ENCODE data around the gene LIN9.

LIN9 gene

DNA sequence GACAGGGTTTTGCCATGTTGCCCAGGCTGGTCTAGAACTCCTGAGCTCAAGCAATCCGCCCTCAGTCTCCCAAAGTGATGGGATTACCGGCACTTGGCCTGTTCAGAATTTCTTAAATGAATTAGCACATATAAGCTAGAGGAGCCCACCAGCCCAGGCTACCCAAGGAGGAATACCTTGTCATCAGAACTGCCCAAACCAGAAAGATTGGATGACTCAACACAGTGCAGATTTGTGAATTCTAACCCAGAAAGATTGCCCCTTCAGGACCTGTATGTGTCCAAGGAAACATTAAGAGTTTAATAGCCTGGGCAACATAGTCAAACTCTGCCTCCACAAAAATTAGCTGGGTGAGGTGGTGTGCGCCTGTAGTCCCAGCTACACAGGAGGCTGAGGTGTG is 14.0 kb upstream of the LIN9 start:
- Histone ChIP-seq H3K4me3 (ENCODE audit: insufficient read depth, low read depth, low read length, poor library complexity, severe bottlenecking) (no peak overlapping the region), H3K9me3 (ENCODE audit: control insufficient read depth, low read length) (no peaks in the 10 kb centered on the region), H3K4me1 (ENCODE audit: control insufficient read depth, insufficient read depth, low read length, poor library complexity, severe bottlenecking) (no peaks in the 10 kb centered on the region), H3K27ac (ENCODE audit: insufficient read depth, low read length, poor library complexity, severe bottlenecking) (no peak overlapping the region), H3K27me3 (replicated peaks; ENCODE audit: control insufficient read depth, insufficient read depth, low read length, poor library complexity, severe bottlenecking) (no peaks in the 10 kb centered on the region), H3K36me3 (ENCODE audit: control insufficient read depth, insufficient read depth, low read length) (no peaks in the 10 kb centered on the region)
- no peak for DNase-seq

DNA sequence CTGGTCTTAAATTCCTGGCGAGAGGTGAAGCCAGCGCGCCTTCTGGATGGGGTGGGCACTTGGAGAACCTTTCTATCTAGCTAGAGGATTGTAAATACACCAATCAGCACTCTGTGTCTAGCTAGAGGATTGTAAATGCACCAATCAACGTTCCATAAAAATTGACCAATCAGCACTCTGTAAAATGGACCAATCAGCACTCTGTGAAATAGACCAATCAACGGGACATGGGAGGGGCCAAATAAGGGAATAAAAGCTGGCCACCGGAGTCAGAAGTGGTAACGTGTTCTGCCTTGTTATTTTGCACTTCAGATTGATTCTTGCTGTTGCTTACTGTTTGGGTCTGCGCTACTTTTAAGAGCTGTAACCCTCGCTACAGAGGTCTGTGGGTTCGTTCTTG is 12.0 kb upstream of the LIN9 start:
- H3K4me3 ChIP-seq (ENCODE audit: insufficient read depth, low read depth, low read length, poor library complexity, severe bottlenecking): no peak overlapping the region
- no peaks in the 10 kb centered on the region for H3K36me3 ChIP-seq (ENCODE audit: control insufficient read depth, insufficient read depth, low read length)
- no peak overlapping the region for H3K27ac ChIP-seq (ENCODE audit: insufficient read depth, low read length, poor library complexity, severe bottlenecking)
- no peaks in the 10 kb centered on the region for H3K9me3 ChIP-seq (ENCODE audit: control insufficient read depth, low read length)
- no peak for DNase-seq
- no peaks in the 10 kb centered on the region for H3K27me3 ChIP-seq (replicated peaks; ENCODE audit: control insufficient read depth, insufficient read depth, low read length, poor library complexity, severe bottlenecking)
- H3K4me1 ChIP-seq (ENCODE audit: control insufficient read depth, insufficient read depth, low read length, poor library complexity, severe bottlenecking): no peaks in the 10 kb centered on the region

GRCh38 chr1:226318471-226318870 is 9.5 kb upstream of the LIN9 start:
- Histone ChIP-seq H3K36me3 (ENCODE audit: control insufficient read depth, insufficient read depth, low read length) (no peaks in the 10 kb centered on the region), H3K27me3 (replicated peaks; ENCODE audit: control insufficient read depth, insufficient read depth, low read length, poor library complexity, severe bottlenecking) (no peaks in the 10 kb centered on the region), H3K9me3 (ENCODE audit: control insufficient read depth, low read length) (no peaks in the 10 kb centered on the region), H3K4me3 (ENCODE audit: insufficient read depth, low read depth, low read length, poor library complexity, severe bottlenecking) (no peak overlapping the region), H3K27ac (ENCODE audit: insufficient read depth, low read length, poor library complexity, severe bottlenecking) (no peak overlapping the region), H3K4me1 (ENCODE audit: control insufficient read depth, insufficient read depth, low read length, poor library complexity, severe bottlenecking) (no peaks in the 10 kb centered on the region)
- no peak for DNase-seq

DNA sequence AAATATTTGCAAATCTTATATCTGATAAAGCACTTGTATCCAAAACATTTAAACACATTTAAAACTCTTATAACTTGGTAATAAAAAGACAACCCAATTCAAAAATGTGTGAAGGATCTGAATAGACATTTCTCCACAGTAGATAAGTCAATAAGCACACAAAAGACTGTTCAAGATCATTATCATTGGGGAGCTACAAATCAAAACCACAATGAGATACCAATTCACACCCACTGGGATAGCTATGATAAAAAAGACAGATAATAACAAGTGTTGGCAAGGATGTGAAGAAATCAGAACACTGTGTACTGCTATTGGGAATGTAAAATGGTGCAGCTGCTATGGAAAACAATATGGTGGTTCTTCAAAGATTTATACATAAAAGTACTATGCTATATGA is 5.1 kb upstream of the LIN9 start:
- Histone ChIP-seq H3K27me3 (replicated peaks; ENCODE audit: control insufficient read depth, insufficient read depth, low read length, poor library complexity, severe bottlenecking) (no peaks in the 10 kb centered on the region), H3K4me1 (ENCODE audit: control insufficient read depth, insufficient read depth, low read length, poor library complexity, severe bottlenecking) (peaks cover 6% of the 10 kb centered on the region), H3K9me3 (ENCODE audit: control insufficient read depth, low read length) (no peaks in the 10 kb centered on the region), H3K27ac (ENCODE audit: insufficient read depth, low read length, poor library complexity, severe bottlenecking) (no peak overlapping the region), H3K4me3 (ENCODE audit: insufficient read depth, low read depth, low read length, poor library complexity, severe bottlenecking) (no peak overlapping the region), H3K36me3 (ENCODE audit: control insufficient read depth, insufficient read depth, low read length) (no peaks in the 10 kb centered on the region)
- no peak for DNase-seq

DNA sequence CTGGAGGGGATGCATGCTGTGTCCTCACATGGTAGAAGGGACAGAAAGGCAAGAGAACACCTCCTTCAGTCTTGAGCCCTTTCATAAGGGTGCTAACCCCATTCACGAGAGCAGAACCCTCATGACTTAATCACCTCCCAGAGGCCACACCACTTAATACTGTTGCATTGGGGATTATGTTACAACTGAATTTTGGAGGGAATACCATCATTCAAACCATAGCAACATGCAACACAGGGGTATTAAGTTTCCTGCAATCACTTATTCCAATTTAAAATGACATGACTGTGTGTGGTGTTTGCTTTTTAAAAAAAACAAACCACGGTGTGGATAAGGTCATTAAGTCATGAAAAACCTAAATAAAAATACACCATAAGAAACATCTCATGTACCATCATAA is 3.1 kb upstream of the LIN9 start:
- no peak overlapping the region for H3K4me3 ChIP-seq (ENCODE audit: insufficient read depth, low read depth, low read length, poor library complexity, severe bottlenecking)
- no peak for DNase-seq
- no peak overlapping the region for H3K27ac ChIP-seq (ENCODE audit: insufficient read depth, low read length, poor library complexity, severe bottlenecking)
- peaks cover 11% of the 10 kb centered on the region for H3K4me1 ChIP-seq (ENCODE audit: control insufficient read depth, insufficient read depth, low read length, poor library complexity, severe bottlenecking)
- no peaks in the 10 kb centered on the region for H3K9me3 ChIP-seq (ENCODE audit: control insufficient read depth, low read length)
- H3K36me3 ChIP-seq (ENCODE audit: control insufficient read depth, insufficient read depth, low read length): no peaks in the 10 kb centered on the region
- no peaks in the 10 kb centered on the region for H3K27me3 ChIP-seq (replicated peaks; ENCODE audit: control insufficient read depth, insufficient read depth, low read length, poor library complexity, severe bottlenecking)

GRCh38 chr1:226311376-226311775 is 2.4 kb upstream of the LIN9 start:
- no peak overlapping the region for H3K4me3 ChIP-seq (ENCODE audit: insufficient read depth, low read depth, low read length, poor library complexity, severe bottlenecking)
- peaks cover 11% of the 10 kb centered on the region for H3K4me1 ChIP-seq (ENCODE audit: control insufficient read depth, insufficient read depth, low read length, poor library complexity, severe bottlenecking)
- H3K27ac ChIP-seq (ENCODE audit: insufficient read depth, low read length, poor library complexity, severe bottlenecking): no peak overlapping the region
- H3K9me3 ChIP-seq (ENCODE audit: control insufficient read depth, low read length): no peaks in the 10 kb centered on the region
- no peak for DNase-seq
- no peaks in the 10 kb centered on the region for H3K27me3 ChIP-seq (replicated peaks; ENCODE audit: control insufficient read depth, insufficient read depth, low read length, poor library complexity, severe bottlenecking)
- H3K36me3 ChIP-seq (ENCODE audit: control insufficient read depth, insufficient read depth, low read length): no peaks in the 10 kb centered on the region

DNA sequence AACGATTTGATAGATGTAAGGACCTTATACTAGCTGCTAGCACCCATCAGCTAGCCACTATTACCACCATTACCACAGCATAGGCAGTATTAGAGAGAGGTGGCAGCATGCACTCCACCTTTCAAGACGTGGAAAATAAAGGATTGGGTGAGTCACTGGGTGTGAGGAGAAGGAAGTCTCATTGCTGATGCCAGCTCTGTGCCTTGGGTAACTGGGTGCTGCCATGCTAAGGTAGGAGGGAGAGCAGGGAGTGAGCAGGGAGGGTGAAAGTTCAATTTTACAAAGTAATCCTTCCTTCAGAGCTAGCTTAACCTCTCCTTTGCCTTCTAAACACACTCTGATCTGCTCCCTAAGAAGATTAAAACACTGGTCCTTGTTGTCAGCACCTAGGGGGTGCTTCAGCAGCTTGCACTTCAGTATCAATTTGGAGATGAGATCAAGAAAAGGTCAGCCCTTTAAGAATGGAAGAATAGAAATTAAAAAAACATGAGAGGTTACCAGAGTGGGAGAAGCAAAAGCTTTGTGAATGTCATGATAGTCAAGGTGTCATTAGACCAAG is 1.8 kb upstream of the LIN9 start:
- Histone ChIP-seq H3K36me3 (ENCODE audit: control insufficient read depth, insufficient read depth, low read length) (no peaks in the 10 kb centered on the region), H3K4me3 (ENCODE audit: insufficient read depth, low read depth, low read length, poor library complexity, severe bottlenecking) (no peak overlapping the region), H3K27me3 (replicated peaks; ENCODE audit: control insufficient read depth, insufficient read depth, low read length, poor library complexity, severe bottlenecking) (no peaks in the 10 kb centered on the region), H3K4me1 (ENCODE audit: control insufficient read depth, insufficient read depth, low read length, poor library complexity, severe bottlenecking) (peaks cover 11% of the 10 kb centered on the region), H3K9me3 (ENCODE audit: control insufficient read depth, low read length) (no peaks in the 10 kb centered on the region), H3K27ac (ENCODE audit: insufficient read depth, low read length, poor library complexity, severe bottlenecking) (no peak overlapping the region)
- no peak for DNase-seq

- Histone ChIP-seq H3K36me3 (ENCODE audit: control insufficient read depth, insufficient read depth, low read length) (no peaks in the 10 kb centered on the region), H3K4me1 (ENCODE audit: control insufficient read depth, insufficient read depth, low read length, poor library complexity, severe bottlenecking) (peaks cover 11% of the 10 kb centered on the region), H3K9me3 (ENCODE audit: control insufficient read depth, low read length) (no peaks in the 10 kb centered on the region), H3K27ac (ENCODE audit: insufficient read depth, low read length, poor library complexity, severe bottlenecking) (no peak overlapping the region), H3K27me3 (replicated peaks; ENCODE audit: control insufficient read depth, insufficient read depth, low read length, poor library complexity, severe bottlenecking) (no peaks in the 10 kb centered on the region), H3K4me3 (ENCODE audit: insufficient read depth, low read depth, low read length, poor library complexity, severe bottlenecking) (no peak overlapping the region)
- DNase-seq: no peak
Observed at GRCh38 chr1:226310245-226310540, 1.2 kb upstream of the LIN9 start.

DNA sequence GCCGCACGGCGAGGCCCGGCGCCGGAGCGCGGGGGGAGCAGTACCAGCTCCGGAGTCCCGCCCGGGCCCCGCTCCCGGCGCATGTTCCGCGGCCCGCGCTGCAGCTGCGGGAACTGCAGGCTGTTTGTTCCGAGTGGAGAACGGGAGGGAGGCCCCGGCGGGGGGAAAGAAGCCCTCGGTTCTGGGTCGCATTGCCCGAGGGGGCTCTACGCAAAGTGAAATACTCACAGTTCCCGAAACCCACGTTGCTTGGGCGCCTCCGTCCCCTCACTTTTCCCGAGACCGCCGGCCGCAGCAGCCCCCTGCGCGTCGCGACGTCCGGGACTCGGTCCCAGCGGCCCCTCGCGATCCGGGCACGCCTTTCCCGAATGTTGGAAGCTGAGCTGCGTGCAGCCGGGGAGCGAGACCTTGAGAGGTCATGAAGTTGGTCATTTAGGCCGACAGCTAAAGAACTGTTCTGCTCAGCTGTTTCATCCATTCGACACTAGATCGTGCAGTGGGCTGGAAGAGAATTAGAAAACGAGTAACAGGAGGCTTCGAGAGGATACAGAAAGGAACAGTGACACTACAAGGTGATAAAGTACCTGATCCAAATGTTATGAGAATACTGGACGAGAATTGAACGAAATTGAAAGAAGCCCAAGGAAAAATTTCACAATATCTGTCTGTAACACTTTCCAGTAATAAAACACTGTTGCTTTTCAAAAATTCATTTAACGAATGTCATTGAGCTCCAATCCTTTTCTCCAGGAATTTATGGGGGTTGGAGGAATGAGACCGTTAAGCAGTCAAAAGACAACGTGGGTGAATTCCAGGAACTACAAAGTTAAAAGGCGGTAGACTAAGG is 657 bp upstream of the LIN9 start:
- no peaks in the 10 kb centered on the region for H3K27me3 ChIP-seq (replicated peaks; ENCODE audit: control insufficient read depth, insufficient read depth, low read length, poor library complexity, severe bottlenecking)
- H3K27ac ChIP-seq (ENCODE audit: insufficient read depth, low read length, poor library complexity, severe bottlenecking): no peak overlapping the region
- peak overlapping the region; percentile 99 for H3K4me3 ChIP-seq (ENCODE audit: insufficient read depth, low read depth, low read length, poor library complexity, severe bottlenecking)
- no peaks in the 10 kb centered on the region for H3K9me3 ChIP-seq (ENCODE audit: control insufficient read depth, low read length)
- H3K4me1 ChIP-seq (ENCODE audit: control insufficient read depth, insufficient read depth, low read length, poor library complexity, severe bottlenecking): peaks cover 11% of the 10 kb centered on the region
- H3K36me3 ChIP-seq (ENCODE audit: control insufficient read depth, insufficient read depth, low read length): no peaks in the 10 kb centered on the region
- DNase-seq: no peak

DNA sequence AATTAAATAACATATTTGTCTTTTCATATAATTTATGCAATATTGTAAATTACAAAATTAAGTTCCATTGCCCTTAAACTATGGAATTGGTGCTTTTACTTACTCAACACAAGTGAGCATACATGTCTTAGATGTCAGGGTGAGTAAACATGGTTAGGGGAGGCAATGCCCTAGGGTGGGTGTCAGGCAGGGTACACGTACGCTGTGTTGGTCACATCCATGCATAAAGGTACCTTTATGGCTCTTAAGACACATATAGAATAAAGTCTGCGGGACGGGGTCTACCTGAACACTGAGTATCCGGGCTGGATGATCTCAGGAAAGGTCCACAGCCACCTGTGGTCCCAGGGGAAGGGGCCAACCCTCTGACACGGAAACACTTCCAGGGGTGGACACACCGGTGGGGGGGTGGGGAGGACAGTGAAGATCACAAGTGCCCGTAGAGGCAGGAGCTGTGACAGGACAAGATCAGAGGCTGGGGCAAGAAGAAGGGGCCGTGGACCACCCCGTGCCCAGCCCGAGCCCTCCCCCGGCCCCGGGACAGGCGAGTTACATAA is 720 bp downstream of the LIN9 start:
- no peaks in the 10 kb centered on the region for H3K36me3 ChIP-seq (ENCODE audit: control insufficient read depth, insufficient read depth, low read length)
- peak overlapping the region; percentile 99 for H3K4me3 ChIP-seq (ENCODE audit: insufficient read depth, low read depth, low read length, poor library complexity, severe bottlenecking)
- H3K4me1 ChIP-seq (ENCODE audit: control insufficient read depth, insufficient read depth, low read length, poor library complexity, severe bottlenecking): peaks cover 11% of the 10 kb centered on the region
- H3K27ac ChIP-seq (ENCODE audit: insufficient read depth, low read length, poor library complexity, severe bottlenecking): peak overlapping the region; percentile 61
- H3K27me3 ChIP-seq (replicated peaks; ENCODE audit: control insufficient read depth, insufficient read depth, low read length, poor library complexity, severe bottlenecking): no peaks in the 10 kb centered on the region
- DNase-seq: peak in 1 of 3 donors; percentile 10
- no peaks in the 10 kb centered on the region for H3K9me3 ChIP-seq (ENCODE audit: control insufficient read depth, low read length)

Measured in effector memory CD4-positive, alpha-beta T cell (primary cell).